HG03039 (cell line): Measurements from ENCODE around the gene SCGB1D4.

Experiments used
- ATAC-seq: cut with Tn5 transposase; IDR thresholded peaks from one replicate; pipeline ENCODE4 v1.9.1; 2021; ENCODE audit warnings: mild to moderate bottlenecking, moderate library complexity; ENCODE audit not compliant: unreplicated experiment

The SCGB1D4 gene

GRCh38 chr11:62280452-62280851 lies 18.4 kb downstream of the SCGB1D4 start:
- ATAC-seq = no peak

- ATAC-seq = no peak
Observed at GRCh38 chr11:62273789-62274275, 25.0 kb downstream of the SCGB1D4 start.

DNA sequence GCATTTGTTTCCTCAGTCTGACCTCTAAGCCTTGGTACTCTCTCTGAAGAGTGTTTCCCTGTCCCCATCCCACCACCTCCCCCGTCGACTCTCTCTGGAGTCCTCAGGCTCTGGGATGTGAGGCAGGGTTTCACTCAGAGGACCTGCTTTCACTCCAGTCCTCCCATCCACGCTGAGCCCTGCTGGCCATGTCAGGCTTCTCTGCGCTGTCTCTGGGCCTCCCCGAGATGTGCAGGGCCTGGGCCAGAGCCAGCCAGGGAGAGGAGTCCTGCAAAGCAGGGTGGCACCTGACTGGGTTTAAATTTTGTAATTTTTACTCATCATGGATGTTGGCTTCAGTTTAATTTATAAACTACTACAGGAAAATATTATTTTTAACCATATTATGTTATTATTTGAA lies 25.6 kb downstream of the SCGB1D4 start:
- no peak for ATAC-seq

- ATAC-seq = no peak
Observed at GRCh38 chr11:62269654-62270278, 29.1 kb downstream of the SCGB1D4 start, which contains the start of gene SCGB2A2. SCGB2A2 (plus strand) TSS chr11:62270158; CDS start chr11:62270217, 59 bp downstream.

GRCh38 chr11:62267576-62267975 lies 31.3 kb downstream of the SCGB1D4 start:
- no peak for ATAC-seq

DNA sequence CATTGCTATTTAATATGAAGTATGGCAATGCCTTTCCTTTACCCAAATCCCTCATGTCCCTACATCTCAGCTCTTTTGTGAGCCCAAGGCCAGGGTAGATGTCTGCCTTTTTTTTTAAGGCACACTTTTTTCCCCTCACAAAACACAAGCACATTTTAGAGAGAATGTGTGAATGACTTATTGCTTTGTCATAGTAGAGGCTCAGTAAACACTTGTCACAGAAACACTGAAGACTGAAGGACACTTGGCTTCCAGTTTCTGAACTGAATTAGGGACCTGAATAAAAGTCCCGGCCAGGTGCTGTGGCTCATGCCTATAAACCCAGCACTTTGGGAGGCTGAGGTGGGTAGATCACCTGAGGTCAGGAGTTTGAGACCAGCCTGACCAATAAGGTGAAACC lies 31.8 kb downstream of the SCGB1D4 start:
- ATAC-seq = no peak

DNA sequence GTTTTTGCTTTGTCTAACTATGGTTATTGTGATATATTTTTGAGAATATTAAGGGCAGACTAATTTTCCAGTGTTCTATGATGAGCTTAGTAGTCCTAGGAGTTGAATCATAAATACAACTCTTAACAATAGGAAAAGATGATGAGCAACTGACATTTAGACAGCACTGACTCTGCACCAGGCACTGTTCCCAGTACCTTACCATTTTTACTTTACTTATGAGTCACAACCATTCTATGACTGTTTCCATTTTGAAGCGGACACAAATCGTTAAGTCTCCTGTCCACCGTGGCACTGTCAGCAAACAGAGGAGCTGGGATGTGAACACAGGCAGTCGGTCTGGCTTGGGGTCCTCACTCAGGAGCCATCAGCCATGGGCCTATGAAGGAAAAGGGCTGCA lies 32.3 kb downstream of the SCGB1D4 start:
- no peak for ATAC-seq

DNA sequence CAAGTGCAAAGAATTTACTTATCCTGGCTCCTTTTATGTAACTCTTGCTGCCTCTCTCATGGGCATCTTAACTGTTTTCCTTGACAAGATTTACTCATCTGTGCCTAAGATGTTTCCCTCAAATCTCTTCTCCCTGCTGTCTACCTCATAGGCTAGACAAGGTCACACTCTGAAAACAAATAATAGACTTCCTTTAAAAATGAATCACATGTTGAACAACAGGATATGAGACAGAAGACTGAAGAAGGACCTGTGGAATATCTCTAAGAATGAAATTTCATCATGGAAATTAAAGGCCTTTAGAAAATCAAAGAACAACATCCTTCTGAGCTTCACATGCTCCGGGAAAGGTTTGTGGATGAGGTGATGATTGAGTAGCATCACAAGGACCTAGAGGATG lies 34.9 kb downstream of the SCGB1D4 start:
- ATAC-seq = no peak

DNA sequence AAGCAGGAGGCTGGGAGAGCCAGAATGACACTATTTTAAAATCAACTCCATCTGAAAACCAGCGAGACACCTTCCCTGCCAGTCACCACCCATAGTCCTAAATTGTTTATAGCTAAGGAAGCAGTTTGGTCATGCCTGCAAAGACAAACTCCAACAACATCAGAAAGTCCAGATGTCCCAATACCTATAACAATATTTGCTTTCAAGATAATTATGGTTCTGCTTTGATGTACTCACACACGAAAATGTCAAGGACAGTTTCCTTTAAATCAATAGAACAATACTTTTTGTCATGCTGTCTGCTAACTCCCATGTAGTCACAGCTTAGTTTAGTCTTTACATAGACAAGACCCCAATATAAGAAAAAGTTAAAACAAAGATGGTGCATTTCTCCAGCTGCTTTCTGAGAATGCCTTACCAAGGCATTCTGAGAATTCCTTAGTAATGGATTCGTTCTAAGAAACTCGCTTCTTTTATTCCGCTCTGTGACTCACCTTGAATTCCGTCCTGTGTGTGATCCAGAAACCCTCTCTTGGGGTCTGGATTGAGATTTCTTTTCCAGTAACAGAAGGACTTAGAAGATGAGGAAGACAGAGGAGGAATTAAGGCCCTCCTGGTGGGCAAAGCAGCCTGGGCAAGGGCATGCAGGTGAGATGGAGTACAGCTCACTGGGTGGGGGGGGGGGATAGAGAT lies 38.5 kb downstream of the SCGB1D4 start:
- ATAC-seq = no peak

DNA sequence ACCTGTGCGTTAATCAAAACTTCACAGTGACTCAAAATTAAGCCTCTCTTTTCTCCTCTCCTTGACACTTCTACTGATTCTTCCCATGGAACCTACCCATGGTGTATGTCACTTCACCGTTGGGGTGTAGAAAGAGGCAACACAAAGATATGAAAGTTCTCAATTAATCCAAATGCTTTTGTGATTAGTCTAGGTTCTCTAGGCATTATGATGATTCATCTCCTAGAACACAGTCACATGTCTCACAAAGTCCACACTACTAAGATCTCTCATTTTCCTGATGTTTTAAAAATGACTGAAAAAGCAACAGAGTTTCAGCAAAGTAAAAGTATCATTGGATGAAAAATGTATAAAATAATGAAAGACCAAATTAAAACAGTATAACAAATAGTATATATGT lies 42.6 kb downstream of the SCGB1D4 start:
- ATAC-seq = no peak

DNA sequence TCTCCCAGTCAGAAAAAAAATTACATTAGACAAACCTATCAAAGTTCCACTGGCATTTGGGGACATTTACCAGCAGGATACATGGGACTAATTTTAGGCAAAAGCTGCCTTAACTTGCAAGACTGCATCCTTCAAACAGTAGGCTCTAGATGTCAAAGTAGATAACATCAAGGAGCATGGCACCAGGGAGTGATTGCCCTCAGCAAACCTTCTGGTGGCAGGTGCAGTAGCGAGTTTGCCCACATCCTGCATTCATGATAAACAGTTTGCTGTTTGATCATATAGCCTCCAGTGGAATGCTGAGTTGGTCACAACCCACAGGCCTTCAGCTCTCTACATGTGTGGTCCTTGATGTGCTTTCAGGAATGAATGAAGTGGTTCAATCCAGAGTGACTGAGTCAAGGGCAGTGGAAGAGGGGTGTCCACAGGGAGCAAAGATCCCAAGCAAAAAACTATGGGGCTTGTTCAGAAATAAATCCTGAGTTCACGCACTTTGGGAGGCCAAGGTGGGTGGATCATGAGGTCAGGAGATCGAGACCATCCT lies 44.8 kb downstream of the SCGB1D4 start:
- ATAC-seq = no peak

DNA sequence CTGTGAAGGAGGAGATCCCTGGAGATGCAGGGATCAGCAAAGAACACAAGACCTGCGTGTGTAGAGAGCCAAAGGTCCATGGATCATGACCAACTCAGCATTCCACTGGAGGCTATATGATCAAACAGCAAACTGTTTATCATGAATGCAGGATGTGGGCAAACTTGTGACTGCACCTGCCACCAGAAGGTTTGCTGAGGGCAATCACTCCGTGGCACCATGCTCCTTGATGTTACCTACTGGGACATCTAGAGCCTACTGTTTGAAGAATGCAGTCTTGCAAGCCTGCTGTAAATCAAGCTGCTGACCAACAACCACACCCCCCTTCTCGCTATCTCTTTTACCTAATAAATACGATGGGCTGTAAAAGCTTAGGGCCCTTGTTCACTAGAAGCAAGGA lies 47.2 kb downstream of the SCGB1D4 start:
- ATAC-seq = no peak
